ENCODE results near the gene ANO1. TPM values are rescaled to one million over a fixed set of nuclear protein-coding genes. Genes with fewer than 3 reads are reported as not detected.

ANO1 gene
- total and polyA plus RNA-seq, 2 donors (not counting 1 experiment from before 2014, with no cell fraction given), result not detected

GRCh38 chr11:70142221-70142875 lies 64.2 kb downstream of the ANO1 start:
- Mint-ChIP-seq H3K27me3 (peaks cover 40% of the 10 kb centered on the region), H3K27ac (no peak overlapping the region), H3K4me1 (no peaks in the 10 kb centered on the region), H3K4me3 (no peak overlapping the region), H3K9me3 (ENCODE audit: insufficient read depth) (no peaks in the 10 kb centered on the region)
- no peak overlapping the region for H3K27ac ChIP-seq (ENCODE audit: low read length in 2 of 2)
- intact Hi-C loops (cut with micrococcal nuclease), result no loop called here
- peaks cover 0 to 9% (median 0%) of the 10 kb centered on the region in 3 donors for H3K9me3 ChIP-seq (ENCODE audit: control extremely low read depth in 1 of 3, control insufficient read depth in 2 of 3, insufficient read depth in 1 of 3, low read length in 2 of 3)
- peaks cover 0 to 33% (median 3%) of the 10 kb centered on the region in 4 experiments for H3K27me3 ChIP-seq (replicated peaks in 1 of 4; ENCODE audit: control extremely low read depth in 1 of 4, control insufficient read depth in 3 of 4, insufficient read depth in 4 of 4, low read length in 3 of 4)
- CTCF ChIA-PET, result no interaction called here
- POLR2A ChIA-PET, result no interaction called here
- H3K36me3 ChIP-seq (replicated peaks in 1 of 2; ENCODE audit: control extremely low read depth in 1 of 2, control insufficient read depth in 1 of 2, extremely low read depth in 1 of 2, insufficient read depth in 2 of 2, low read length in 1 of 2), result no peaks in the 10 kb centered on the region
- no peak for ATAC-seq (ENCODE audit: low read depth)
- no peak overlapping the region for H3K9ac ChIP-seq (ENCODE audit: low read length)
- no peak for DNase-seq
- no peak for TF ChIP-seq CTCF (IDR thresholded peaks at IDR 0.05)
- TF ChIP-seq EZH2 (IDR thresholded peaks at IDR 0.05; ENCODE audit: borderline replicate concordance, insufficient read depth, low read depth, low read length, poor library complexity, severe bottlenecking), result no peak
- no peak overlapping the region for H3K4me3 ChIP-seq (ENCODE audit: control extremely low read depth in 1 of 5, extremely low read depth in 1 of 5, insufficient read depth in 1 of 5, low read depth in 2 of 5, low read length in 4 of 5)
- H3K79me2 ChIP-seq (ENCODE audit: control insufficient read depth, insufficient read depth, low read length), result no peaks in the 10 kb centered on the region
- H3K4me1 ChIP-seq (ENCODE audit: control insufficient read depth in 2 of 2, insufficient read depth in 2 of 2, low read length in 2 of 2), result no peaks in the 10 kb centered on the region
- 34% methylated on average over 10 of the region's 14 CpGs for WGBS (ENCODE audit: insufficient coverage)
- no peaks in the 10 kb centered on the region for H4K20me1 ChIP-seq (ENCODE audit: control insufficient read depth, insufficient read depth, low read length, poor library complexity, severe bottlenecking)
- no peak overlapping the region for H3K4me2 ChIP-seq (replicated peaks; ENCODE audit: low read depth, low read length, poor library complexity, severe bottlenecking)
- no peak overlapping the region for H2AFZ ChIP-seq (ENCODE audit: insufficient read depth, low read depth, low read length, poor library complexity, severe bottlenecking)

DNA sequence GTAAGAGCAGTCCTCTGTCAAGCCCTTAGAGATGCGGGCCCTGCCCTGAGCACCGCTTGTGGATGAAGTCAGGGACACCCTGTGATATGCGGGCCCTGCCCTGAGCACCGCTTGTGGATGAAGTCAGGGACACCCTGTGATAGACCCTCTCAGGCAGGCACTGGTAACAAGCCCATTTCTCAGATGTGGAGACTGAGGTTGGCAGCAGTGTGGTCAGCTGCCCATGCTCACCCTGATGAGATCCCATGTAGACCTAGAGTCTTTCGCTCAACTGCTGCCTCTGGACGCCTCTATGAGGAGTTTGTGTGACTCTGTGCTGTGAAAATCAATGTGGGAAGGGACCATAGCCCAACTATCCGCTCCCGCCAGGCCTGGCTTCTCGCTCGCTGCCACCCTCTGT lies 66.1 kb downstream of the ANO1 start:
- Histone ChIP-seq H3K27me3 (replicated peaks in 1 of 4; ENCODE audit: control extremely low read depth in 1 of 4, control insufficient read depth in 3 of 4, insufficient read depth in 4 of 4, low read length in 3 of 4) (peaks cover 0 to 33% (median 3%) of the 10 kb centered on the region in 4 experiments), H2AFZ (ENCODE audit: insufficient read depth, low read depth, low read length, poor library complexity, severe bottlenecking) (no peak overlapping the region), H3K36me3 (replicated peaks in 1 of 2; ENCODE audit: control extremely low read depth in 1 of 2, control insufficient read depth in 1 of 2, extremely low read depth in 1 of 2, insufficient read depth in 2 of 2, low read length in 1 of 2) (no peaks in the 10 kb centered on the region), H3K79me2 (ENCODE audit: control insufficient read depth, insufficient read depth, low read length) (no peaks in the 10 kb centered on the region), H4K20me1 (ENCODE audit: control insufficient read depth, insufficient read depth, low read length, poor library complexity, severe bottlenecking) (no peaks in the 10 kb centered on the region), H3K4me3 (ENCODE audit: control extremely low read depth in 1 of 5, extremely low read depth in 1 of 5, insufficient read depth in 1 of 5, low read depth in 2 of 5, low read length in 4 of 5) (no peak overlapping the region), H3K4me1 (ENCODE audit: control insufficient read depth in 2 of 2, insufficient read depth in 2 of 2, low read length in 2 of 2) (no peaks in the 10 kb centered on the region), H3K4me2 (replicated peaks; ENCODE audit: low read depth, low read length, poor library complexity, severe bottlenecking) (no peak overlapping the region), H3K27ac (ENCODE audit: low read length in 2 of 2) (no peak overlapping the region), H3K9ac (ENCODE audit: low read length) (no peak overlapping the region), H3K9me3 (ENCODE audit: control extremely low read depth in 1 of 3, control insufficient read depth in 2 of 3, insufficient read depth in 1 of 3, low read length in 2 of 3) (peaks cover 0 to 9% (median 0%) of the 10 kb centered on the region in 3 donors)
- no peaks in the 10 kb centered on the region for H3K9me3 Mint-ChIP-seq (ENCODE audit: insufficient read depth)
- 92% methylated on average over 10 of the region's 10 CpGs for WGBS (ENCODE audit: insufficient coverage)
- DNase-seq, result no peak
- no peak overlapping the region for H3K27ac Mint-ChIP-seq
- intact Hi-C loops (cut with micrococcal nuclease), result no loop called here
- ChIA-PET POLR2A (no interaction called here), CTCF (no interaction called here)
- no peak overlapping the region for H3K4me3 Mint-ChIP-seq
- peaks cover 46% of the 10 kb centered on the region for H3K27me3 Mint-ChIP-seq
- TF ChIP-seq EZH2 (IDR thresholded peaks at IDR 0.05; ENCODE audit: borderline replicate concordance, insufficient read depth, low read depth, low read length, poor library complexity, severe bottlenecking) (no peak), CTCF (IDR thresholded peaks at IDR 0.05) (no peak)
- H3K4me1 Mint-ChIP-seq, result no peaks in the 10 kb centered on the region
- no peak for ATAC-seq (ENCODE audit: low read depth)

Data from B cell (primary cell).